ENCODE results near the gene CNPY2. TPM values are rescaled to one million over a fixed set of nuclear protein-coding genes. Genes with fewer than 3 reads are reported as not detected.

The CNPY2 gene
- total and polyA plus RNA-seq, 8 donors = 39.7 to 112 (median 87.4) TPM

GRCh38 chr12:56361487-56362129, 45.8 kb upstream of the CNPY2 start:
- Histone ChIP-seq H3K9me3 (no peaks in the 10 kb centered on the region), H3K27me3 (no peaks in the 10 kb centered on the region), H3K4me1 (peaks cover 12 to 32% (median 20%) of the 10 kb centered on the region in 4 donors), H3K27ac (no peak overlapping the region), H3K36me3 (peaks cover 0 to 6% (median 1%) of the 10 kb centered on the region in 4 donors), H3K4me3 (no peak overlapping the region)
- intact Hi-C loops (cut with DNase I; ENCODE audit: low total_unique reads) = loop anchor here (10.0 kb wide), 1 partner anchor 93 kb away; the partner anchor contains the start of gene MIP
- WGBS, 5 donors = 70 to 91% (median 81%) methylated on average over 6 to 8 of the region's 8 CpGs
- TF ChIP-seq EP300 (IDR thresholded peaks at IDR 0.05) = no peak
- TF ChIP-seq CTCF (IDR thresholded peaks at IDR 0.05) = no peak
- no peak for TF ChIP-seq POLR2A (IDR thresholded peaks at IDR 0.05)
- no peak for TF ChIP-seq POLR2AphosphoS5 (IDR thresholded peaks at IDR 0.05)
- DNase-seq = no peak

GRCh38 chr12:56359851-56360767, 44.3 kb upstream of the CNPY2 start, which contains the start of gene STAT2:
STAT2 (minus strand) TSS chr12:56360107; CDS start chr12:56356571, 3,536 bp downstream.
- 0 to 1% (median 0%) methylated on average over 27 to 54 of the region's 54 CpGs for WGBS, 5 donors
- Histone ChIP-seq H3K27ac (peak within 1 kb of the TSS; percentile 88 to 96 (median 95)), H3K4me3 (peak within 1 kb of the TSS; percentile 69 to 76 (median 72)), H3K4me1 (peaks cover 12 to 32% (median 20%) of the 10 kb centered on the region in 4 donors), H3K27me3 (no peaks in the 10 kb centered on the region), H3K9me3 (no peaks in the 10 kb centered on the region), H3K36me3 (peaks cover 14 to 21% (median 16%) of the 10 kb centered on the region in 4 donors)
- peak in 2 of 4 donors; percentile 58 to 59 for TF ChIP-seq POLR2A (IDR thresholded peaks at IDR 0.05)
- no peak for TF ChIP-seq EP300 (IDR thresholded peaks at IDR 0.05)
- TF ChIP-seq POLR2AphosphoS5 (IDR thresholded peaks at IDR 0.05) = peak; percentile 80 to 95 (median 81)
- TF ChIP-seq CTCF (IDR thresholded peaks at IDR 0.05) = peak in 1 of 7 experiments; percentile 27
- DNase-seq = peak; percentile 99 to 100
- intact Hi-C loops (cut with DNase I; ENCODE audit: low total_unique reads) = loop anchor here (10.0 kb wide), 1 partner anchor 95 kb away; the partner anchor contains the start of gene MIP

DNA sequence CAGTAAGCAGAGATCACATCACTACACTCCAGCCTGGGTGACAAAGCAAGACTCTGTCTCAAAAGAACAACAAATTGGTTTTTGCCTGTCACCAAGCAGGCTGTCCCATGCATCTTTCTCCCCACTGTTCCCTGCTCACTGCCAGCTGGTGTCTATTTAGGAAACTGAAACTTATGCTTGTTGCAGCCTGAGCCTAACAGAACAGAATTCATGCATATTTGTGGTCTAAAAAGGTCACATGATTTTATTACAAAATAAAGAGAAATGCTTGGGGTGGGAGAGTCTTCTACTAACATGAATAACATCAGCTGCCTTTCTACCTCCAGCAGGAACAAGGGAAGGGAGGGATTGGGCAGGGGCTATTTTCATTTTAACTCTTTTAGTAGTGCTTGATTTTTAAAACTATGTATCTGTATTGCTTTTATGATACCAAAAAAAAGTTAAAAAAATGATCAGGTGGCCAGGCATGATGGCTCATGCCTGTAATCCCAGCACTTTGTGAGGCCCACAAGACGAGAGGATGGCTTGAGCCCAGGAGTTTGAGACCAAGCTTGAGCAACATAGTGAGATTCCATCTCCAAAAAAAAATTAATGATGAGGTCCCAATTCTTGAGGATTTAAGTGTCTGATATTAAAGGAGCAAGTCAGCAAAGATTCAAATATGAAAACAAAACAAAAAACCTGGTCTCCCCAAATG, 43.2 kb upstream of the CNPY2 start:
- intact Hi-C loops (cut with DNase I; ENCODE audit: low total_unique reads) = no loop called here
- WGBS, 5 donors = 0 to 14% (median 3%) methylated on average over 1 of the region's 1 CpG
- TF ChIP-seq EP300 (IDR thresholded peaks at IDR 0.05) (no peak), POLR2AphosphoS5 (IDR thresholded peaks at IDR 0.05) (peak in 1 of 3 donors; percentile 42)
- Histone ChIP-seq H3K4me3 (peak overlapping the region; percentile 69 to 76 (median 72)), H3K36me3 (peaks cover 25 to 32% (median 27%) of the 10 kb centered on the region in 4 donors), H3K4me1 (peaks cover 12 to 32% (median 20%) of the 10 kb centered on the region in 4 donors), H3K27me3 (no peaks in the 10 kb centered on the region), H3K9me3 (no peaks in the 10 kb centered on the region), H3K27ac (peak overlapping the region in 4 of 5 donors; percentile 88 to 96 (median 94))
- peak in 1 of 2 donors; percentile 41 for DNase-seq

GRCh38 chr12:56351325-56351724, 35.5 kb upstream of the CNPY2 start:
- intact Hi-C loops (cut with DNase I; ENCODE audit: low total_unique reads) = no loop called here
- Histone ChIP-seq H3K27ac (no peak overlapping the region), H3K27me3 (no peaks in the 10 kb centered on the region), H3K9me3 (no peaks in the 10 kb centered on the region), H3K36me3 (peaks cover 74 to 100% (median 100%) of the 10 kb centered on the region in 4 donors), H3K4me3 (no peak overlapping the region), H3K4me1 (no peaks in the 10 kb centered on the region)
- WGBS, 5 donors = 84 to 90% (median 86%) methylated on average over 2 of the region's 2 CpGs; no CpG with 5 or more reads in 1 of the 5 donors
- no peak for TF ChIP-seq EP300 (IDR thresholded peaks at IDR 0.05)
- no peak for TF ChIP-seq POLR2A (IDR thresholded peaks at IDR 0.05)
- no peak for TF ChIP-seq CTCF (IDR thresholded peaks at IDR 0.05)
- TF ChIP-seq POLR2AphosphoS5 (IDR thresholded peaks at IDR 0.05) = no peak
- no peak for DNase-seq

Data from stomach (tissue), 9 donors.